ENCODE measurements around the gene BNC2. TPM values are rescaled to one million over a fixed set of nuclear protein-coding genes. Genes with fewer than 3 reads are reported as not detected.

Gene BNC2
- total RNA-seq, 1 experiment from 2014 or later: 43.6 TPM

GRCh38 chr9:16387382-16387781 lies 483.1 kb downstream of the BNC2 start:
- Histone ChIP-seq H3K27ac (ENCODE audit: insufficient read length, low read depth, low read length) (no peak overlapping the region), H2BK15ac (ENCODE audit: low read depth, low read length) (no peak overlapping the region), H4K8ac (replicated peaks; ENCODE audit: insufficient read length, low read depth, low read length) (no peak overlapping the region), H4K91ac (ENCODE audit: insufficient read length, low read depth, low read length) (no peak overlapping the region), H3K4me1 (ENCODE audit: insufficient read depth, low read length) (no peaks in the 10 kb centered on the region), H2BK5ac (ENCODE audit: insufficient read length, low read length) (no peak overlapping the region), H3K56ac (ENCODE audit: insufficient read length, low read depth, low read length) (no peak overlapping the region), H2AFZ (ENCODE audit: low read length) (no peak overlapping the region), H3K4me2 (ENCODE audit: insufficient read depth, insufficient read length, low read length) (no peak overlapping the region), H2AK5ac (ENCODE audit: insufficient read length, low read length) (no peak overlapping the region), H3K23ac (ENCODE audit: insufficient read length, low read depth, low read length) (no peak overlapping the region), H3K27me3 (ENCODE audit: insufficient read depth, low read length) (no peaks in the 10 kb centered on the region), H3K18ac (ENCODE audit: insufficient read length, low read depth, low read length) (no peak overlapping the region), H3T11ph (ENCODE audit: low read length) (no peak overlapping the region), H3K79me1 (ENCODE audit: insufficient read depth, low read depth, low read length, poor library complexity, severe bottlenecking) (no peaks in the 10 kb centered on the region), H2BK20ac (ENCODE audit: low read depth, low read length, poor library complexity, severe bottlenecking) (no peak overlapping the region), H3K14ac (ENCODE audit: insufficient read depth, low read length) (no peak overlapping the region), H2BK120ac (ENCODE audit: low read depth, low read length, poor library complexity, severe bottlenecking) (no peak overlapping the region), H3K9ac (ENCODE audit: extremely low read depth, insufficient read length, low read length) (no peak overlapping the region), H3K9me3 (ENCODE audit: control insufficient read depth, low read depth, low read length) (no peaks in the 10 kb centered on the region), H3K4ac (ENCODE audit: low read depth, low read length) (no peak overlapping the region), H4K5ac (ENCODE audit: insufficient read length, low read depth, low read length) (no peak overlapping the region), H3K23me2 (ENCODE audit: insufficient read length, low read depth, low read length, poor library complexity, severe bottlenecking) (no peaks in the 10 kb centered on the region), H4K20me1 (ENCODE audit: control insufficient read depth, insufficient read depth, insufficient read length) (no peaks in the 10 kb centered on the region), H2BK12ac (ENCODE audit: insufficient read length, low read depth, low read length) (no peak overlapping the region), H3K79me2 (ENCODE audit: insufficient read depth, low read length) (no peaks in the 10 kb centered on the region)
- Mint-ChIP-seq H3K27ac (peak overlapping the region in 1 of 3 experiments; percentile 7; a peak in 1 of 7 replicates), H3K9me3 (peaks cover 6% of the 10 kb centered on the region in 2 experiments; a peak in 4 of 5 replicates), H3K4me3 (no peak overlapping the region), H3K4me1 (0 out of 4 replicates have a peak, but pooled peaks cover 0 to 4% of the 10 kb centered on the region in 2 experiments), H3K36me3 (ENCODE audit: insufficient read depth in 1 of 3, low read depth in 3 of 3) (peaks cover 0 to 9% (median 7%) of the 10 kb centered on the region in 3 experiments; a peak in 3 of 7 replicates), H3K27me3 (ENCODE audit: low read depth) (no peaks in the 10 kb centered on the region)
- no peak for DNase-seq
- no peak for TF ChIP-seq CTCF (conservative IDR thresholded peaks at IDR 0.05)
- no CpG with 5 or more reads among the region's 2 CpGs for WGBS (ENCODE audit: extremely low coverage, insufficient read length, low lambda C conversion rate)

Measured in H9 (cell line).